ENCODE measurements around the gene UBE3B. TPM values are rescaled to one million over a fixed set of nuclear protein-coding genes. Genes with fewer than 3 reads are reported as not detected.
A peak's percentile ranks its signal among the peaks of the same experiment; 100 is the strongest.
"Not testable (repeated sequence)": the region's sequence is repeated elsewhere in the genome, so short reads cannot be mapped to it uniquely, and the experiment has no call there.

The UBE3B gene
- total RNA-seq, 1 donor from 2014 or later: 21.4 TPM

GRCh38 chr12:109436188-109436560 is 41.3 kb upstream of the UBE3B start:
- peaks cover 4 to 12% (median 9%) of the 10 kb centered on the region in 3 donors for H3K4me1 ChIP-seq (ENCODE audit: control insufficient read depth in 3 of 3, insufficient read depth in 3 of 3, low read length in 3 of 3)
- H3K9ac ChIP-seq (ENCODE audit: low read depth in 1 of 3, low read length in 3 of 3): no peak overlapping the region
- no peaks in the 10 kb centered on the region for H3K9me3 ChIP-seq (ENCODE audit: control insufficient read depth in 3 of 3, low read length in 3 of 3)
- H3K27me3 ChIP-seq (ENCODE audit: control insufficient read depth in 3 of 3, insufficient read depth in 3 of 3, low read length in 3 of 3): no peaks in the 10 kb centered on the region
- no peak overlapping the region for H3K4me3 ChIP-seq (ENCODE audit: low read length in 3 of 3)
- H3K36me3 ChIP-seq (ENCODE audit: control insufficient read depth in 3 of 3, insufficient read depth in 3 of 3, low read length in 3 of 3): no peaks in the 10 kb centered on the region
- no peak overlapping the region for H3K27ac ChIP-seq (ENCODE audit: low read depth, low read length)

- no peak overlapping the region for H3K27ac ChIP-seq (ENCODE audit: low read depth, low read length)
- no peak overlapping the region for H3K4me3 ChIP-seq (ENCODE audit: low read length in 3 of 3)
- H3K9me3 ChIP-seq (ENCODE audit: control insufficient read depth in 3 of 3, low read length in 3 of 3): no peaks in the 10 kb centered on the region
- H3K4me1 ChIP-seq (ENCODE audit: control insufficient read depth in 3 of 3, insufficient read depth in 3 of 3, low read length in 3 of 3): peaks cover 0 to 2% (median 0%) of the 10 kb centered on the region in 3 donors
- H3K9ac ChIP-seq (ENCODE audit: low read depth in 1 of 3, low read length in 3 of 3): no peak overlapping the region
- H3K27me3 ChIP-seq (ENCODE audit: control insufficient read depth in 3 of 3, insufficient read depth in 3 of 3, low read length in 3 of 3): no peaks in the 10 kb centered on the region
- no peaks in the 10 kb centered on the region for H3K36me3 ChIP-seq (ENCODE audit: control insufficient read depth in 3 of 3, insufficient read depth in 3 of 3, low read length in 3 of 3)
Observed at GRCh38 chr12:109439181-109439580, 38.3 kb upstream of the UBE3B start.

GRCh38 chr12:109439951-109440350 is 37.5 kb upstream of the UBE3B start:
- not testable (repeated sequence) for H3K9me3 ChIP-seq (ENCODE audit: control insufficient read depth in 3 of 3, low read length in 3 of 3); H3K4me3 ChIP-seq (ENCODE audit: low read length in 3 of 3); H3K27me3 ChIP-seq (ENCODE audit: control insufficient read depth in 3 of 3, insufficient read depth in 3 of 3, low read length in 3 of 3); H3K36me3 ChIP-seq (ENCODE audit: control insufficient read depth in 3 of 3, insufficient read depth in 3 of 3, low read length in 3 of 3); H3K4me1 ChIP-seq (ENCODE audit: control insufficient read depth in 3 of 3, insufficient read depth in 3 of 3, low read length in 3 of 3); H3K27ac ChIP-seq (ENCODE audit: low read depth, low read length); H3K9ac ChIP-seq (ENCODE audit: low read depth in 1 of 3, low read length in 3 of 3)

GRCh38 chr12:109440851-109441490 is 36.5 kb upstream of the UBE3B start:
- H3K4me1 ChIP-seq (ENCODE audit: control insufficient read depth in 3 of 3, insufficient read depth in 3 of 3, low read length in 3 of 3): peaks cover 0 to under 1% (median 0%) of the 10 kb centered on the region in 3 donors
- H3K27me3 ChIP-seq (ENCODE audit: control insufficient read depth in 3 of 3, insufficient read depth in 3 of 3, low read length in 3 of 3): no peaks in the 10 kb centered on the region
- H3K27ac ChIP-seq (ENCODE audit: low read depth, low read length): no peak overlapping the region
- H3K4me3 ChIP-seq (ENCODE audit: low read length in 3 of 3): no peak overlapping the region
- H3K36me3 ChIP-seq (ENCODE audit: control insufficient read depth in 3 of 3, insufficient read depth in 3 of 3, low read length in 3 of 3): peaks cover 0 to 5% (median 0%) of the 10 kb centered on the region in 3 donors
- no peak overlapping the region for H3K9ac ChIP-seq (ENCODE audit: low read depth in 1 of 3, low read length in 3 of 3)
- no peaks in the 10 kb centered on the region for H3K9me3 ChIP-seq (ENCODE audit: control insufficient read depth in 3 of 3, low read length in 3 of 3)

GRCh38 chr12:109443794-109444193 is 33.6 kb upstream of the UBE3B start:
- H3K36me3 ChIP-seq (ENCODE audit: control insufficient read depth in 3 of 3, insufficient read depth in 3 of 3, low read length in 3 of 3): peaks cover 8 to 15% (median 11%) of the 10 kb centered on the region in 3 donors
- H3K27ac ChIP-seq (ENCODE audit: low read depth, low read length): no peak overlapping the region
- H3K9me3 ChIP-seq (ENCODE audit: control insufficient read depth in 3 of 3, low read length in 3 of 3): no peaks in the 10 kb centered on the region
- H3K9ac ChIP-seq (ENCODE audit: low read depth in 1 of 3, low read length in 3 of 3): no peak overlapping the region
- H3K4me3 ChIP-seq (ENCODE audit: low read length in 3 of 3): no peak overlapping the region
- H3K27me3 ChIP-seq (ENCODE audit: control insufficient read depth in 3 of 3, insufficient read depth in 3 of 3, low read length in 3 of 3): no peaks in the 10 kb centered on the region
- H3K4me1 ChIP-seq (ENCODE audit: control insufficient read depth in 3 of 3, insufficient read depth in 3 of 3, low read length in 3 of 3): no peaks in the 10 kb centered on the region

GRCh38 chr12:109444259-109444658 is 33.2 kb upstream of the UBE3B start:
- Histone ChIP-seq H3K4me3 (ENCODE audit: low read length in 3 of 3) (no peak overlapping the region), H3K4me1 (ENCODE audit: control insufficient read depth in 3 of 3, insufficient read depth in 3 of 3, low read length in 3 of 3) (no peaks in the 10 kb centered on the region)

GRCh38 chr12:109445191-109445609 is 32.2 kb upstream of the UBE3B start:
- H3K4me3 ChIP-seq (ENCODE audit: low read length in 3 of 3): no peak overlapping the region
- H3K27me3 ChIP-seq (ENCODE audit: control insufficient read depth in 3 of 3, insufficient read depth in 3 of 3, low read length in 3 of 3): no peaks in the 10 kb centered on the region
- peak overlapping the region; percentile 49 for H3K27ac ChIP-seq (ENCODE audit: low read depth, low read length)
- H3K4me1 ChIP-seq (ENCODE audit: control insufficient read depth in 3 of 3, insufficient read depth in 3 of 3, low read length in 3 of 3): no peaks in the 10 kb centered on the region
- H3K9me3 ChIP-seq (ENCODE audit: control insufficient read depth in 3 of 3, low read length in 3 of 3): no peaks in the 10 kb centered on the region
- peaks cover 11 to 19% (median 14%) of the 10 kb centered on the region in 3 donors for H3K36me3 ChIP-seq (ENCODE audit: control insufficient read depth in 3 of 3, insufficient read depth in 3 of 3, low read length in 3 of 3)
- H3K9ac ChIP-seq (ENCODE audit: low read depth in 1 of 3, low read length in 3 of 3): no peak overlapping the region

More at GRCh38 chr12:109444259-109444658, 33.2 kb upstream of the UBE3B start:
- H3K36me3 ChIP-seq (ENCODE audit: control insufficient read depth in 3 of 3, insufficient read depth in 3 of 3, low read length in 3 of 3): peaks cover 10 to 15% (median 11%) of the 10 kb centered on the region in 3 donors
- no peak overlapping the region for H3K9ac ChIP-seq (ENCODE audit: low read depth in 1 of 3, low read length in 3 of 3)
- H3K27ac ChIP-seq (ENCODE audit: low read depth, low read length): peak overlapping the region; percentile 49
- H3K9me3 ChIP-seq (ENCODE audit: control insufficient read depth in 3 of 3, low read length in 3 of 3): no peaks in the 10 kb centered on the region
- H3K27me3 ChIP-seq (ENCODE audit: control insufficient read depth in 3 of 3, insufficient read depth in 3 of 3, low read length in 3 of 3): no peaks in the 10 kb centered on the region

GRCh38 chr12:109446869-109447268 is 30.6 kb upstream of the UBE3B start:
- Histone ChIP-seq H3K27ac (ENCODE audit: low read depth, low read length) (no peak overlapping the region), H3K27me3 (ENCODE audit: control insufficient read depth in 3 of 3, insufficient read depth in 3 of 3, low read length in 3 of 3) (no peaks in the 10 kb centered on the region), H3K9me3 (ENCODE audit: control insufficient read depth in 3 of 3, low read length in 3 of 3) (no peaks in the 10 kb centered on the region), H3K4me1 (ENCODE audit: control insufficient read depth in 3 of 3, insufficient read depth in 3 of 3, low read length in 3 of 3) (peaks cover 0 to 3% (median 0%) of the 10 kb centered on the region in 3 donors), H3K36me3 (ENCODE audit: control insufficient read depth in 3 of 3, insufficient read depth in 3 of 3, low read length in 3 of 3) (peaks cover 21 to 33% (median 23%) of the 10 kb centered on the region in 3 donors), H3K4me3 (ENCODE audit: low read length in 3 of 3) (no peak overlapping the region), H3K9ac (ENCODE audit: low read depth in 1 of 3, low read length in 3 of 3) (no peak overlapping the region)

GRCh38 chr12:109447482-109447881 is 30.0 kb upstream of the UBE3B start:
- Histone ChIP-seq H3K4me1 (ENCODE audit: control insufficient read depth in 3 of 3, insufficient read depth in 3 of 3, low read length in 3 of 3) (peaks cover 0 to 3% (median 0%) of the 10 kb centered on the region in 3 donors), H3K36me3 (ENCODE audit: control insufficient read depth in 3 of 3, insufficient read depth in 3 of 3, low read length in 3 of 3) (peaks cover 26 to 40% (median 29%) of the 10 kb centered on the region in 3 donors)

GRCh38 chr12:109448272-109448671 is 29.2 kb upstream of the UBE3B start:
- H3K9ac ChIP-seq (ENCODE audit: low read depth in 1 of 3, low read length in 3 of 3): no peak overlapping the region
- no peak overlapping the region for H3K27ac ChIP-seq (ENCODE audit: low read depth, low read length)
- H3K36me3 ChIP-seq (ENCODE audit: control insufficient read depth in 3 of 3, insufficient read depth in 3 of 3, low read length in 3 of 3): peaks cover 33 to 45% (median 35%) of the 10 kb centered on the region in 3 donors
- H3K4me3 ChIP-seq (ENCODE audit: low read length in 3 of 3): no peak overlapping the region
- H3K4me1 ChIP-seq (ENCODE audit: control insufficient read depth in 3 of 3, insufficient read depth in 3 of 3, low read length in 3 of 3): peaks cover 0 to 3% (median 0%) of the 10 kb centered on the region in 3 donors
- no peaks in the 10 kb centered on the region for H3K27me3 ChIP-seq (ENCODE audit: control insufficient read depth in 3 of 3, insufficient read depth in 3 of 3, low read length in 3 of 3)
- H3K9me3 ChIP-seq (ENCODE audit: control insufficient read depth in 3 of 3, low read length in 3 of 3): no peaks in the 10 kb centered on the region

More at GRCh38 chr12:109447482-109447881, 30.0 kb upstream of the UBE3B start:
- Histone ChIP-seq H3K27ac (ENCODE audit: low read depth, low read length) (no peak overlapping the region), H3K9ac (ENCODE audit: low read depth in 1 of 3, low read length in 3 of 3) (no peak overlapping the region), H3K27me3 (ENCODE audit: control insufficient read depth in 3 of 3, insufficient read depth in 3 of 3, low read length in 3 of 3) (no peaks in the 10 kb centered on the region), H3K4me3 (ENCODE audit: low read length in 3 of 3) (no peak overlapping the region), H3K9me3 (ENCODE audit: control insufficient read depth in 3 of 3, low read length in 3 of 3) (no peaks in the 10 kb centered on the region)
